Esophagus squamous epithelium (tissue), 4 donors: ENCODE data around the gene CPLX1.

Experiments
- CTCF ChIP-seq, 6 experiments: fragments of 450-650 bp in 4 of 6; fragments of 200-600 bp in 2 of 6; sonication (generic) in 2 of 6; IDR thresholded peaks; one replicate each; pipeline ENCODE4 v1.5.1; 2016 to 2019; ENCODE audit warnings: antibody characterized with exemption in 6 of 6, mild to moderate bottlenecking in 4 of 6, moderate library complexity in 4 of 6
- POLR2A ChIP-seq, 4 donors: fragments of 450-650 bp; IDR thresholded peaks; one replicate each; pipeline ENCODE4 v1.6.1; 2017; ENCODE audit warnings: antibody characterized with exemption in 4 of 4, mild to moderate bottlenecking in 4 of 4, moderate library complexity in 3 of 4

DNA sequence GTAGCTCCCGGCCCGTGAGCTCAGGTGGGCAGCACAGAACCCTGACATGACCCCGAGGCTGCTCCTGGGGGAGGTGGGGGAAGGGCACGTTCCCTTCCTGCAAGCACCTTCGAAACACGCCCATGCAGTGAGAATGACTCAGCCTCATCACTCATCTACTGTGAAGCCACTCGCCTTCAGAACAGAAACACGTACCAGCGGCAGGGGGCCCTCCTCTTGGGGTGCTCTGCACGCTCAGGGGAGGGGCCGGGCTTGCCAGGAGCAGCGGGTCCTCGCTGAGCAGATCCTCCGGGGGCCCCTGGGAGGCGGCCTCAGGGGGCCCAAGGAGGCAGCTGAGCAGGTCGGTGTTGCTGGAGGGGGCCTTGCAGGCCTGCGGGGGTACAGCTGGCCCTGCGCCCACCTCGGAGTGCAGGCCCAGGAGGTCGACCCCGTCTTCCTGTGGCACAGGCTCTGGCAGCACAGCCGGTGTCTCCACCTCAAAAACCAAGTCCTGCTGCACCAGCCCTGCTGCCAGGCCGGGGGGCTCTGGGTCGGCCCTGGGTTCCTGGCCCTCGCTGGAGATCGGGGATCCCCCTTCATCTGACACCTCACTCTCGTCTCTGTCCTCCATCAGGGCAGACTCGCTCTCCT, 40.9 kb upstream of the CPLX1 start:
- TF ChIP-seq CTCF (IDR thresholded peaks at IDR 0.05) (no peak), POLR2A (IDR thresholded peaks at IDR 0.05) (no peak)
